Measurements from ENCODE around the gene RSRC1.

The RSRC1 gene

GRCh38 chr3:158420654-158421396 lies 310.9 kb downstream of the RSRC1 start:
- no peak for ATAC-seq
- TF ChIP-seq TSHZ2 (CRISPR knock-in tag; IDR thresholded peaks at IDR 0.05) (no peak), SNAI2 (CRISPR knock-in tag; IDR thresholded peaks at IDR 0.05) (no peak), ZNF8 (CRISPR knock-in tag; IDR thresholded peaks at IDR 0.05) (no peak), ZNF565 (CRISPR knock-in tag; conservative IDR thresholded peaks at IDR 0.05; ENCODE audit: low read depth) (no peak), CSDC2 (CRISPR knock-in tag; IDR thresholded peaks at IDR 0.05) (no peak), ZFP3 (CRISPR knock-in tag; IDR thresholded peaks at IDR 0.05) (no peak), BACH2 (CRISPR knock-in tag; IDR thresholded peaks at IDR 0.05; ENCODE audit: borderline replicate concordance) (no peak)
- TF ChIP-seq, protein P1, sequence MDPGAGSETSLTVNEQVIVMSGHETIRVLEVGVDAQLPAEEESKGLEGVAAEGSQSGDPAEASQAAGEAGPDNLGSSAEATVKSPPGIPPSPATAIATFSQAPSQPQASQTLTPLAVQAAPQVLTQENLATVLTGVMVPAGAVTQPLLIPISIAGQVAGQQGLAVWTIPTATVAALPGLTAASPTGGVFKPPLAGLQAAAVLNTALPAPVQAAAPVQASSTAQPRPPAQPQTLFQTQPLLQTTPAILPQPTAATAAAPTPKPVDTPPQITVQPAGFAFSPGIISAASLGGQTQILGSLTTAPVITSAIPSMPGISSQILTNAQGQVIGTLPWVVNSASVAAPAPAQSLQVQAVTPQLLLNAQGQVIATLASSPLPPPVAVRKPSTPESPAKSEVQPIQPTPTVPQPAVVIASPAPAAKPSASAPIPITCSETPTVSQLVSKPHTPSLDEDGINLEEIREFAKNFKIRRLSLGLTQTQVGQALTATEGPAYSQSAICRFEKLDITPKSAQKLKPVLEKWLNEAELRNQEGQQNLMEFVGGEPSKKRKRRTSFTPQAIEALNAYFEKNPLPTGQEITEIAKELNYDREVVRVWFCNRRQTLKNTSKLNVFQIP (CRISPR knock-in tag; IDR thresholded peaks at IDR 0.05; ENCODE audit: borderline replicate concordance, low read depth) = no peak

GRCh38 chr3:158430448-158430847 lies 320.6 kb downstream of the RSRC1 start:
- peak; percentile 32; the same call in 2 of the 3 replicates for ATAC-seq
- TF ChIP-seq TOX (CRISPR knock-in tag; IDR thresholded peaks at IDR 0.05; ENCODE audit: borderline replicate concordance) (no peak), GLIS3 (CRISPR knock-in tag; IDR thresholded peaks at IDR 0.05) (no peak), CSDC2 (CRISPR knock-in tag; IDR thresholded peaks at IDR 0.05) (no peak), ZFP30 (CRISPR knock-in tag; IDR thresholded peaks at IDR 0.05) (no peak), ZNF8 (CRISPR knock-in tag; IDR thresholded peaks at IDR 0.05) (no peak), OSR1 (CRISPR knock-in tag; IDR thresholded peaks at IDR 0.05) (no peak), ZFP3 (CRISPR knock-in tag; IDR thresholded peaks at IDR 0.05) (no peak), TSHZ2 (CRISPR knock-in tag; IDR thresholded peaks at IDR 0.05) (no peak), ARNTL (CRISPR knock-in tag; IDR thresholded peaks at IDR 0.05; ENCODE audit: borderline replicate concordance, low read depth) (no peak), SNAI2 (CRISPR knock-in tag; IDR thresholded peaks at IDR 0.05) (no peak), CSRNP3 (CRISPR knock-in tag; IDR thresholded peaks at IDR 0.05) (no peak)

DNA sequence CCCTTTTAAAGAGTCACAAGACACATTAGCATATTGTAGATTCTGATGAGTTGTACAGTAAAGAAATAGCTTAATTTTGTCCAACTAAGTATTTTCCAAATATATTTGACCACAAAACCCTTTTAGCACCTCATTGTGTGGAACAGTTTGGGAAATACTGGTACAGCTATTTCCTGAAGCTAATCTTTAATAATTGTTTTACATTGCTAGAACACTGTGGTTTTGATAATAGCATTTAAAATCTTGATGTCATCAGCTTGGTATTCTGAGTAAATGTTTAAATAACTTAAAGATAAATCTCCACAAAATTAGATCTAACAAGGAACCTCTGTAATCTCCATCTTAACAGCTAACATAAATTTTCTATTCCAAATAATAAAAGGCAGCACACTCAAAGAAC lies 321.1 kb downstream of the RSRC1 start:
- TF ChIP-seq ZFP30 (CRISPR knock-in tag; IDR thresholded peaks at IDR 0.05) = no peak
- TF ChIP-seq ISL1 (CRISPR knock-in tag; IDR thresholded peaks at IDR 0.05) = peak; percentile 94
- TF ChIP-seq SNAI2 (CRISPR knock-in tag; IDR thresholded peaks at IDR 0.05) = 0 out of 2 replicates have a peak, but pooled peaks have one; percentile 82
- no peak for TF ChIP-seq TSHZ2 (CRISPR knock-in tag; IDR thresholded peaks at IDR 0.05)
- no peak for TF ChIP-seq ZC3H10 (CRISPR knock-in tag; IDR thresholded peaks at IDR 0.05)
- no peak for TF ChIP-seq CSDC2 (CRISPR knock-in tag; IDR thresholded peaks at IDR 0.05)
- no peak for TF ChIP-seq GLIS3 (CRISPR knock-in tag; IDR thresholded peaks at IDR 0.05)
- TF ChIP-seq ARNTL (CRISPR knock-in tag; IDR thresholded peaks at IDR 0.05; ENCODE audit: borderline replicate concordance, low read depth) = no peak
- TF ChIP-seq, protein P2, sequence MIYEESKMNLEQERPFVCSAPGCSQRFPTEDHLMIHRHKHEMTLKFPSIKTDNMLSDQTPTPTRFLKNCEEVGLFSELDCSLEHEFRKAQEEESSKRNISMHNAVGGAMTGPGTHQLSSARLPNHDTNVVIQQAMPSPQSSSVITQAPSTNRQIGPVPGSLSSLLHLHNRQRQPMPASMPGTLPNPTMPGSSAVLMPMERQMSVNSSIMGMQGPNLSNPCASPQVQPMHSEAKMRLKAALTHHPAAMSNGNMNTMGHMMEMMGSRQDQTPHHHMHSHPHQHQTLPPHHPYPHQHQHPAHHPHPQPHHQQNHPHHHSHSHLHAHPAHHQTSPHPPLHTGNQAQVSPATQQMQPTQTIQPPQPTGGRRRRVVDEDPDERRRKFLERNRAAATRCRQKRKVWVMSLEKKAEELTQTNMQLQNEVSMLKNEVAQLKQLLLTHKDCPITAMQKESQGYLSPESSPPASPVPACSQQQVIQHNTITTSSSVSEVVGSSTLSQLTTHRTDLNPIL (CRISPR knock-in tag; IDR thresholded peaks at IDR 0.05; ENCODE audit: low read depth) = peak; percentile 61; the same call in 1 of the 2 replicates
- ATAC-seq = no peak; the same call in 2 of the 3 replicates

Data from SK-N-SH treated with all-trans-retinoic acid at 6 μM for 48 hours (cell line).